RWPE1 (cell line): ENCODE data around the gene RGS3.

ENCODE experiments used
- CTCF ChIA-PET: fragments of 350-600 bp; sonication (Branson Sonifier 250); formaldehyde crosslinking; extraction: SDS; loops from one replicate; lab custom pipeline; 2021; lab: Yijun Ruan, JAX
- POLR2A ChIA-PET: fragments of 400-600 bp; formaldehyde crosslinking; extraction: SDS; loops from one replicate; lab custom pipeline; 2020; ENCODE audit warnings: antibody characterized with exemption; ENCODE audit not compliant: low non-redundant PET; lab: Yijun Ruan, JAX
- DNase-seq: peaks from one replicate; pipeline ENCODE4 v3.0.0; 2012; ENCODE audit warnings: low spot score
- H3K27ac ChIP-seq: fragments of 450-650 bp; 2 replicates; pipeline ENCODE4 v1.5.1; 2017
- TF ChIP-seq, protein P1 (sequence below): fragments of 450-650 bp; conservative IDR thresholded peaks from 2 replicates; pipeline ENCODE4 v1.5.1; 2017; ENCODE audit warnings: low read depth, mild to moderate bottlenecking

Gene RGS3

DNA sequence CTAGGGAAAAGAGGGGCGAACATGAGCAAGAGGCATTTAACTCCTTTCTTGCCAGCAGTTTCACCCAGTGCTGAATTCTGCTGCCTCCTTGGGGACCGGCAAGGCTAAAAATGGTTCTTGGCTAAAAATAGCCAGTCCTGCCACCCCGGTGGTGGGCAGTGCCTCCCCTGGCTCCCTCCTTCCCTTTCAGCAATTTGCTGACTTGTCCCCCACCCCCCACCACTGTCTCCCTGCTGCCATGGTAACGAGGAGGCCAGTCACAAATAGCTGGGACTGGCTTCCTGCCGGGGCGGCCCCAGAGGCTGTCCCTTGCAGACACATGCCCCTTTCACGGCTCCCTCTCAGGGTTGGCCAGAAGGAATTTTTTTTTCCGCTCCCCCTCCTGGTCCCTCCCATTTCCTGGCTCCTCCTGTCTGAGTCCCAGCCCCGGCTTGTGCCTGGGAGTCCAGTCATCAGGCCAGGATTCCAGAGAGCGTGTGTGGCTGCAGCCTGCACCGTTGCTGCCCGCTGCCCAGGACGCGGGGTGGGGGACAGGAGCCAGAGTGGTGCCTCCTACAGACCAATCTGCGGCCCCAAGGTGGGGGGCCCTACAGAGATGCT lies 130.3 kb downstream of the RGS3 start:
- CTCF ChIA-PET, result interaction anchor here (0.8 to 5.0 kb wide), 3 partner anchors 62 to 147 kb away, joined by 5 to 116 read pairs (median 5); no protein-coding TSS in a partner anchor
- peak; percentile 98 for DNase-seq
- TF ChIP-seq, protein P1, sequence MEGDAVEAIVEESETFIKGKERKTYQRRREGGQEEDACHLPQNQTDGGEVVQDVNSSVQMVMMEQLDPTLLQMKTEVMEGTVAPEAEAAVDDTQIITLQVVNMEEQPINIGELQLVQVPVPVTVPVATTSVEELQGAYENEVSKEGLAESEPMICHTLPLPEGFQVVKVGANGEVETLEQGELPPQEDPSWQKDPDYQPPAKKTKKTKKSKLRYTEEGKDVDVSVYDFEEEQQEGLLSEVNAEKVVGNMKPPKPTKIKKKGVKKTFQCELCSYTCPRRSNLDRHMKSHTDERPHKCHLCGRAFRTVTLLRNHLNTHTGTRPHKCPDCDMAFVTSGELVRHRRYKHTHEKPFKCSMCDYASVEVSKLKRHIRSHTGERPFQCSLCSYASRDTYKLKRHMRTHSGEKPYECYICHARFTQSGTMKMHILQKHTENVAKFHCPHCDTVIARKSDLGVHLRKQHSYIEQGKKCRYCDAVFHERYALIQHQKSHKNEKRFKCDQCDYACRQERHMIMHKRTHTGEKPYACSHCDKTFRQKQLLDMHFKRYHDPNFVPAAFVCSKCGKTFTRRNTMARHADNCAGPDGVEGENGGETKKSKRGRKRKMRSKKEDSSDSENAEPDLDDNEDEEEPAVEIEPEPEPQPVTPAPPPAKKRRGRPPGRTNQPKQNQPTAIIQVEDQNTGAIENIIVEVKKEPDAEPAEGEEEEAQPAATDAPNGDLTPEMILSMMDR, result no peak

DNA sequence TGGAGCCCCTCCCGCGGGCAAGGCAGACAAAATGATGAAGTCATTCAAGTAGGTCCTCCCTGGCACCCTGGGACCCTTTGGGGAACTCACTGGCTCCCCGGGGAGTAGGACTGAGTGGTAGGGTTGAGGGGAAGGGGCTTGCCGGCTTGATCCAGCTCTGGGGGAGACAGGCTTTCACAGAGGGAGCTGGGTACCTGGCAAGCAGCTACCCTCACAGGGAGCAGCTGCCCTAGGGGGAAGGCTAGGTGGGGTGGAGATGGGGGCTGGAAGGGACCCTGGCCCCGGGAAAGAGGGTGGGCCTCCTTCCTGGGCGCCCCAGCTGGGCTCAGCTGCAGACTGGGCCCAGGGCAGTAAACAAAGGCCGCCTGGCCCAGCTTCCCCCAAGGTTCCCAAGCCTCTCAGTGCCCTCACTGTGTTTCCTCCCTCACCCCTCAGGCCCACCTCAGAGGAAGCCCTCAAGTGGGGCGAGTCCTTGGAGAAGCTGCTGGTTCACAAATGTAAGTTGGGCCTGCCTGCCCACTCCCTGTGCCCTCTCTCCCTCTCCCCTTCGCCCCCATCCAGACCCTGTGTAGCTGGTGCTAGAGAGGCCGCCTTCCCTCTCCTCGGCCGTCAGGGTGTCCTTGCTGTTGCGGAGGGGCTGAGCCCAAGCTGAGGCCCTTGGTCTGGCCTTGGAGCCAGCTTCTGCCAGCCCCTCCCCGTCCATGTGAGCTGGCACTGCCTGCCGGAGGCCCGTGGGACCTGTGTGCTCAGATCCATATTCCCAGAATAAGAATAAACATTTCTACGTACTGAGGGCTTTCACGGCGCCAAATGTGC lies 131.2 kb downstream of the RGS3 start:
- ChIA-PET POLR2A (interaction anchor here (1.1 kb wide), 1 partner anchor 61 kb away, joined by 3 read pairs; no protein-coding TSS in a partner anchor), CTCF (interaction anchor here (0.8 to 5.0 kb wide), 4 partner anchors 61 to 193 kb away, joined by 4 to 116 read pairs (median 5); no protein-coding TSS in a partner anchor)
- TF ChIP-seq, protein P1, result no peak
- DNase-seq, result no peak
- peak overlapping the region; percentile 72 for H3K27ac ChIP-seq

More for the DNA sequence above, 130.3 kb downstream of the RGS3 start:
- POLR2A ChIA-PET, result interaction anchor here (0.5 to 1.1 kb wide), 3 partner anchors 56 to 199 kb away, joined by 3 to 5 read pairs (median 4); no protein-coding TSS in a partner anchor
- H3K27ac ChIP-seq, result peak overlapping the region; percentile 72

DNA sequence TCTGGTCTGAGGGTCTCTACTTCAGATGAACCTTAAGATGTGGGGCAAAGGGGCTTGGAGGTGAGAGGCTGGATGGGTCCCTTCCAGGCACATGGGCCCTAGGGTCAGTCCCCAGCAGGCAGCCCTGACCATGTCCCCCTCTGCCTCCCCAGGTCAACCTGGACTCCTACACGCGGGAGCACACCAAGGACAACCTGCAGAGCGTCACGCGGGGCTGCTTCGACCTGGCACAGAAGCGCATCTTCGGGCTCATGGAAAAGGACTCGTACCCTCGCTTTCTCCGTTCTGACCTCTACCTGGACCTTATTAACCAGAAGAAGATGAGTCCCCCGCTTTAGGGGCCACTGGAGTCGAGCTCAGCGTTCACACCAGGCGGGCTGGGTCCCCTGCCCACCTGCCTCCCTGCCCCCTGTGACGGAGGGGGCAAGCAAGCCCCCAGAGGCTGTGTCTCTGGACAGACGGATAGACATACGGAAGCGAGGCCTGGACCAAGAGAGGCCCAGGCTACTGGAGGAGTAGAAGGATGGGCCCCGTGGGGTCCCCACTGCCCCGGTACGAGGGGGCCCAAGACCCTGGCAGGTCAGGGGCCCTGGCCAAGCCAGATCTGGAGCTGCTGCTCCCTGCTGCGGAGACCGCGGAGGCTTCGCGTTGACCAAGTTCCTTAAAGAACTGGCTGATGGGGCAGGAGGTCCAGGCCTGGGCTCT lies 133.2 kb downstream of the RGS3 start:
- TF ChIP-seq, protein P1, result no peak
- ChIA-PET CTCF (interaction anchor here (0.5 kb wide), 1 partner anchor 175 kb away, joined by 3 read pairs; no protein-coding TSS in a partner anchor), POLR2A (no interaction called here)
- DNase-seq, result no peak
- H3K27ac ChIP-seq, result no peak overlapping the region

DNA sequence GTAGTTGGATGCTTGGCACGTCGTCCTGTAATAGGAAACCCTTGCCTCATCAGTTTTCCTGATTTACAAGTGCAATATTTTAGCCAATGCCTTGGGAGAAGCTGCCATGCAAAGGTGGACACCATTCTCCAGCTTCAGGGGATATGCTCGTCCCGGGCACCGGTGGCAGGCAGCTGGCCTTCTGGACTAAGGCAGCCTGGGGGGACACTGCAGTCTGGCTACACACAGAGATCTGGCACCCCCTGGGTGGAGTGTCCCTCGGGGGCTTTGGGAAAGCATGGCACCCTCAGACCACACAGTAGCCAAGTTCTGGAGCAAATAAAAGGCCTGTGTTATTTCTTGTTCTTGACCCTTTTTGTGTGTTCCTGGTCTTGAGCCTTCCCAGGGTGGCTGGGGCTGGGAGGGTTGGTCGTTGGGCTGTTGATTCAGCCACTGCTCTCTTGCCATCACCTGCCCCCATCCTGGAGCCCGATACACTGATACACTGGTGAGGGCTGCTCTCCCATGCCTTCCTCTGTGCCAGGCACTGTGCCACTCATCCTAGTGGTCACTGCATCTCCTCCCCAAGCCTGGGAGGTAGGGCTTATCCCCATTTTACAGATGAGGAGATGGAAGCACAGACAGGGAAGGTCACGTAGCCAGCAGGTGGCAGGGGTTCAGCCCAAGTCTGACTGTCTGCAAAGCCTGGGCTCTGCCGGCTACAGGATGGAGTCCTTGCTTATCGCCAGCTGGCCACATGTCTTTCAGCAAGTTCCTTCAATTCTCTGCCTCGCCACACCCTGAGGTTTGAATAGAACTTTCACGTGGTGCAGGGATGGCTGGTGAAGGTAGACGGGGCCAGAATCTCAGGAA lies 134.1 kb downstream of the RGS3 start:
- POLR2A ChIA-PET, result no interaction called here
- CTCF ChIA-PET, result interaction anchor here (0.5 to 1.2 kb wide), 3 partner anchors 60 to 368 kb away, joined by 3 to 5 read pairs (median 3); no protein-coding TSS in a partner anchor
- H3K27ac ChIP-seq, result peak overlapping the region; percentile 34; the same call in 1 of the 2 replicates
- TF ChIP-seq, protein P1, result no peak
- no peak for DNase-seq

DNA sequence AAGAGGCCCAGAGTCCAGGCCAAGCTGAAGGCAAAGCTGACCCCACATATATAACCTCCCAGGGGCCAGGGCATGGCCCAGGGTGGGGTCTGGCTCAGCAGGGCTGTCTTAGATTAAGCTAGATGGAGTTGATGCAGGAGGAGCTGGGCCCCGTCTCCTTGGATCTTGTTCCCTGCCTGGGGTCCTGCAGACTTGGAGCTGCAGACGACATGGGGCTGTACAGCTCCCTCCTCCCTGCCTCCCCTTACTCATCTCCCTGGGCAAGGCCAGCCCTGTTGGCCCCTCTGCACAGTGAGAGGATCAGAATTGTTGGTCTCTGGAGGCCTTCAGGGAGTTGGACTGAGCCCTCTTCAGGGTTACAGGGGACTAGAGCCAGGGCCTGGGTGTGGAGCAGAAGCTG lies 134.9 kb downstream of the RGS3 start:
- H3K27ac ChIP-seq, result peak overlapping the region; percentile 34
- ChIA-PET CTCF (interaction anchor here (0.6 to 1.6 kb wide), 3 partner anchors 57 to 1164 kb away, joined by 3 to 6 read pairs (median 5); no protein-coding TSS in a partner anchor), POLR2A (interaction anchor here (0.5 kb wide), 1 partner anchor 187 kb away, joined by 4 read pairs; no protein-coding TSS in a partner anchor)
- DNase-seq, result no peak
- TF ChIP-seq, protein P1, result no peak
